Esophagus (tissue), 2 donors: ENCODE data around the gene PCID2. TPM values are rescaled to one million over a fixed set of nuclear protein-coding genes. Genes with fewer than 3 reads are reported as not detected.

Source experiments
- H3K27ac ChIP-seq, 2 donors: one replicate each; pipeline ENCODE4 v1.5.1; 2013; ENCODE audit warnings: low read depth in 2 of 2, mild to moderate bottlenecking in 2 of 2, inconsistent platforms in 1 of 2, low read length in 1 of 2, moderate library complexity in 1 of 2
- H3K27me3 ChIP-seq, 2 donors: one replicate each; pipeline ENCODE4 v1.6.1; 2013; ENCODE audit warnings: low read length in 2 of 2, control low read depth in 1 of 2, mild to moderate bottlenecking in 1 of 2; ENCODE audit not compliant: insufficient read depth in 2 of 2, control insufficient read depth in 1 of 2
- H3K36me3 ChIP-seq, 2 donors: one replicate each; pipeline ENCODE4 v1.6.1; 2013; ENCODE audit warnings: low read length in 1 of 2; ENCODE audit not compliant: control insufficient read depth in 2 of 2, insufficient read depth in 2 of 2
- H3K4me1 ChIP-seq, 2 donors: one replicate each; pipeline ENCODE4 v1.6.1; 2013; ENCODE audit warnings: low read length in 1 of 2; ENCODE audit not compliant: control insufficient read depth in 2 of 2, insufficient read depth in 2 of 2
- H3K4me3 ChIP-seq, 2 donors: one replicate each; pipeline ENCODE4 v1.5.1; 2013; ENCODE audit warnings: low read length in 2 of 2, mild to moderate bottlenecking in 2 of 2, low read depth in 1 of 2, moderate library complexity in 1 of 2
- H3K9me3 ChIP-seq, 2 donors: one replicate each; pipeline ENCODE4 v1.6.1; 2013; ENCODE audit warnings: mild to moderate bottlenecking in 2 of 2, low read depth in 1 of 2, low read length in 1 of 2, moderate library complexity in 1 of 2; ENCODE audit not compliant: control insufficient read depth in 2 of 2, insufficient read depth in 1 of 2
- WGBS, 2 donors: extraction: QIAGEN DNeasy Blood & Tissue Kit; methylation state at CpG; one replicate each; pipeline ENCODE4 v1.1.7; 2013; 5-methylcytosine and 5-hydroxymethylcytosine counted together
- polyA plus RNA-seq, 2 donors: library from polyadenylated mRNA; stranded (reverse); fragments of 200-250 nt; gene quantifications; one replicate each; pipeline ENCODE4 v1.2.3, GENCODE V29; 2013
- donor health status: healthy with polysubstance abuse.
- donor health status: Bipolar disorder and iron deficiency.

The PCID2 gene
- polyA plus RNA-seq, 2 donors: 17.8 to 20.7 TPM

DNA sequence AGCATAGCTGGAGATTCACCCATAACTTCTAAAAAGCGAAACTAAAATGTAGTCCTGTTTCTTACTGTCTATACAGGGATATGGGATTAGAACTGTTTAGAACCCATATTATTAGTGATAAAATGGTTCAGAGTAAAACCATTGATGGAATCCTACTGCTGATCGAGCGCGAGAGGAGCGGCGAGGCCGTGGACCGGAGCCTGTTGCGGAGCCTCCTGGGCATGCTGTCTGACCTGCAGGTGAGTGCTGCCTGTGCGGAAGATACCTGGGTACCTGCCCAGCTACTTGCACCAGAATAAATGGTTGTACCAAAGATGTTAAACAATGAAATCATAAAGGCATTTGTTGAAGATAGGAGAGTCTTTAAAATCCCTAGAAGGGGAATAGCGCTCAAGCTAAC, 24.6 kb upstream of the PCID2 start:
- H3K27me3 ChIP-seq: no peaks in the 10 kb centered on the region
- H3K36me3 ChIP-seq: peaks cover 19 to 33% of the 10 kb centered on the region in 2 donors
- H3K4me3 ChIP-seq: no peak overlapping the region
- 97 to 98% methylated on average over 11 of the region's 11 CpGs for WGBS, 2 donors
- no peaks in the 10 kb centered on the region for H3K4me1 ChIP-seq
- H3K27ac ChIP-seq: no peak overlapping the region
- no peaks in the 10 kb centered on the region for H3K9me3 ChIP-seq

DNA sequence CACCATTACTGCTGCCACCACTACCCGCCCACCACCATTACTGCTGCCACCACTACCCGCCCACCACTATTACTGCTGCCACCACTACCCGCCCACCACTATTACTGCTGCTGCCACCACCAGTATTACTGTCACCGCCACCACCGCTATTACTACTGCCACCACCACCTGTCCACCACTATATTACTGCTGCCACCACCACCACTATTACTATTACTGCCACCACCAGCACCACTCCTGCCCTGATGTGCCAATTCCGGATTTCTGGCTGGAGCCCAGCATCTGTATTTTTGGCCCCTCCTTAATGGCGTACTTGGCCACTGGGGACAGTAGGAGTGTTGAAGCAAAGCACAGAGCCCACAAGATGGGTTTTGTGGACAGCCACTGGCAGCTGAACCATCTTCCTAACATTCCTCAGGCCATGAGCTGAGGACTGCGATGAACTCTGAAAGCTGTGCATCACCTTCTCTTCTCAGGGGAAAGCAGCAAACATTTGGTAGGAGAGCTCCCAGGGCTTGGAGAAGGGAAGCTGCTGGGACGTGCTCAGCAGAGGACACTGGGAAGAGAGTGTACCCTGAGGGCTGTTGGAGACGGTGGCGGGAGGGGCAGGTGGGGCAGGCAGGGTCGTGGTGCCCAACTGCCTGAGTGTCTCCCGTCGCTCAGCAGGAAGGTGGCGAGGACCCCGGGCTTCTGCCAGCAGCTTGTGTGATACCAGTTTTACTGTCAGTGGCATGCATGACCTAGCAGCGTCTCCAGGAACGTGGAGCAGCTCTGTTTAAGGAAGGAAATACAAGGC, 23.9 kb upstream of the PCID2 start:
- Histone ChIP-seq H3K27ac (no peak overlapping the region), H3K4me3 (no peak overlapping the region), H3K27me3 (no peaks in the 10 kb centered on the region), H3K4me1 (no peaks in the 10 kb centered on the region), H3K9me3 (no peaks in the 10 kb centered on the region), H3K36me3 (peaks cover 21 to 36% of the 10 kb centered on the region in 2 donors)
- 84 to 85% methylated on average over 16 to 17 of the region's 18 CpGs for WGBS, 2 donors

DNA sequence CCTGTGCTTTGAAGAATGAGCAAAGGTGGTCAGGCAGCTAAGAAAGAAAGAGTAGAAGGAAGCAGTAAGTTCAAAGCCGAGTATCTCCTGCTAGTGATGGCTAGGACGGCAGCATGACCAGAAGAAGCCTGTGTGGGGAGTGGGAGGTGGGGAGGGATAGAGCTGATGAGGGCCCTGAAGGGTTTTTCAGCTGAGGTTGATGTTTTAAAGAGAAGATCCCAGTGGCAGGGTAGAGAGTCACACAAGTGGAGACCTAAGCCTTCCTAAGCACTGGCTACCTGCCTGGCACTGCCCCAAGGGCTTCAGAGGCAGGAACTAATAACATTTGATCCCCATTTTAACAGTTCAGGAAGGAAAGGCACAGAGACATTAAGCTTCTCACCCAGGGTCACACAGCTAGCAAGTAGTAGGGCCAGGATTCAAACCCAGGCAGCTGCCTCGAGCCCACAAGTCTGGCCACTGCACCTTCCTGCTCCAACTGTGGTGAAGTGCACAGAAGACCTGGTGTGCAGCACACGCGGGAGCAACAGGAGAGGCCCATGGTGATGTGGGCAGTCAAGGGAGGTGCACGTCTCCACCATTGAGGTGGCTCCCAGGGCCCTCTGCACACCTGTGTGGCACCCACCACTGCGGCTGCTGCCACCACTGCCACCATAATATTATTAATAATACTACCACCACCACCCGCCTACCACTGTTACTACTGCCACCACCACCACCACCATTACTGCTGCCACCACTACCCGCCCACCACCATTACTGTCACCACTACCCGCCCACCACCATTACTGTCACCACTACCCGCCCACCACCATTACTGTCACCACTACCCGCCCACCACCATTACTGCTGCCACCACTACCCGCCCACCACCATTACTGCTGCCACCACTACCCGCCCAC, 23.1 kb upstream of the PCID2 start:
- H3K9me3 ChIP-seq: no peaks in the 10 kb centered on the region
- H3K4me3 ChIP-seq: no peak overlapping the region
- H3K27me3 ChIP-seq: no peaks in the 10 kb centered on the region
- WGBS, 2 donors: 85 to 86% methylated on average over 13 of the region's 14 CpGs
- peaks cover 17 to 33% of the 10 kb centered on the region in 2 donors for H3K36me3 ChIP-seq
- H3K4me1 ChIP-seq: no peaks in the 10 kb centered on the region
- H3K27ac ChIP-seq: no peak overlapping the region

DNA sequence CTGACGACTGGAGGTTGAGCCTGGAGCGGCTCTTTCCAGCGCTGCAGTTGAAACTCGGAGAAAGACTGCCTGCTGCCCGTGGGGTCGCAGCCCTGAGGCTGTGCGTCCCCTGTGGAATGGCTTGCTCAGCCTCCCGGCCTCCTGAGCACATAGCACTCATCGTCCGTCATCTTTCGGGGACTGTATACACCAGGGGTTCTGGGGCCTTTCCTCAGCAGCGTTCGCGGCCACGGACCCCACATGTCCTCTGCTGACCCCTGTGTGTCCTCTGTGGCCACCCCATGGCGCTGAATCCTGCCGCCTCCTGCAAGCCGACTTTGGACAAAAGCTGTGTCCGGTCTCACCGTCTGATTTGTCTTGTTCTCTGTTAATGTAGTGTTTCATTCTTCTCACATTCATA, 21.3 kb upstream of the PCID2 start:
- no peaks in the 10 kb centered on the region for H3K9me3 ChIP-seq
- peaks cover 17 to 30% of the 10 kb centered on the region in 2 donors for H3K36me3 ChIP-seq
- WGBS, 2 donors: 89 to 91% methylated on average over 20 of the region's 20 CpGs

DNA sequence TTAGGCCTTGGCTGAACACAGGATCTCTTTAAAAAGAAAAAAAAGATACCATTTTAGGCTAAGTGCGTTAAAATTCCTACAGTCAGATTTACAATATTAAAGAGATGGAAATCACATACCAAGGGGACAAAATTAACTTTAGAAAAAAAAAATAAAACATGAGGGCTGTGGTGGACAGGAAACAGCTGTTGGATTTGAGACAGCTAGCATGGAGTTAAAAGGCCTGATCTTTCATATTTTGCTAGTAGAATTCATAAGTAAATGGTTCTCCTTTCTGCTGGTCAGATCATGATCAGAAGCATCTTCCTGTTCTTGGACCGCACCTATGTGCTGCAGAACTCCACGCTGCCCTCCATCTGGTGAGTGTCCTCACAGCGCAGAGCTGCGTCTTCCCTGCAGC, 20.7 kb upstream of the PCID2 start:
- 88 to 89% methylated on average over 5 of the region's 5 CpGs for WGBS, 2 donors
- peaks cover 17 to 31% of the 10 kb centered on the region in 2 donors for H3K36me3 ChIP-seq
- H3K4me3 ChIP-seq: no peak overlapping the region
- no peaks in the 10 kb centered on the region for H3K9me3 ChIP-seq
- no peak overlapping the region for H3K27ac ChIP-seq
- H3K4me1 ChIP-seq: no peaks in the 10 kb centered on the region
- no peaks in the 10 kb centered on the region for H3K27me3 ChIP-seq

More for the DNA sequence above, 21.3 kb upstream of the PCID2 start:
- no peaks in the 10 kb centered on the region for H3K4me1 ChIP-seq
- H3K4me3 ChIP-seq: no peak overlapping the region
- no peaks in the 10 kb centered on the region for H3K27me3 ChIP-seq
- no peak overlapping the region for H3K27ac ChIP-seq

DNA sequence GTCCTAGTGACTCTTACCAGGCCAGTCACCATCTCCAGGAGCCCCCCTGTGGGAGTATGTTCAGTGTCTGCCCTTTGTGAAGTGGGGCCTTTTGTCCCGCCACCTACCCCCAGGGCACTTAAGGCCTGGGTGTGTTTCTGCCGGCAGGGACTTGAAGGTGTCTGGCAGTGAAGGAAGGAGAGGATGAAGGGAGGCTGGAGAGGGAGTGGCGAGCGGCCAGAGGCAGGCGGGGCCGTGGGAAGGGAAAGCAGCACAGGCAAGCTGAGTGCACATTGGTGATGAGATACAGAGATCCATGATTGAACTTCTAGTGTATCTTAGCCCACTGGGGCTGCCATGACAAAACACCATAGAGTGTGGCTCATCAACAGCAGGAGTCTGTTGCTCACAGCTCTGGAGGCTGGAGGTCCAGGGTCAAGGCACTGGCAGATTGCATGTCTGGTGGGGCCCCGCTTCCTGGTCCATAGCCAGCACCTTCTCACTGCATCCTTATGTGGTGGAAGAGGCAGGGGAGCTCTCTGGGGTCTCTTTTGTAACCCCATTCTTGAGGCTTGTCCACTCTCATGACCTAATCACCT, 18.5 kb upstream of the PCID2 start:
- no peaks in the 10 kb centered on the region for H3K27me3 ChIP-seq
- H3K4me3 ChIP-seq: no peak overlapping the region
- H3K36me3 ChIP-seq: peaks cover 17 to 42% of the 10 kb centered on the region in 2 donors
- no peaks in the 10 kb centered on the region for H3K9me3 ChIP-seq
- 70 to 72% methylated on average over 7 of the region's 7 CpGs for WGBS, 2 donors
- H3K4me1 ChIP-seq: no peaks in the 10 kb centered on the region
- H3K27ac ChIP-seq: no peak overlapping the region

DNA sequence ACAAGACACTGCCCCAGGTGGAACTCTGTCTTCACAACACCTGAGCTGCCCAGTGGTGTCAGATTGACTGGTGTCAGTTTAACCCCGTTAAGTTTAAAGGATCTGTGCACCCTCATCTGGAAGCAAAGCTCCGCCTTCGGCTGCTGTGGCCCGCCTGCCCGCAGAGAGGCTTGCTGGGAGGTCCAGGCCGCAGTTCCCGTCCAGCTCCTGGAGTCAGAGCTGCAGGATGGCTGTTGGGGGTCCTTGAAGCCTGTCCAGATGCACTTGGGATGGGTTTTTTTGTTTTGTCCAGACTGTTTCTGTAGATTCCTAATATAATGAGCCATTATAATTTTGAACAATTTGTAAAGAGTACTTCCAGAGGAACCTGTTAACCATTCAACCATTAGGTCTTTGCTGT, 17.0 kb upstream of the PCID2 start:
- peaks cover 14 to 43% of the 10 kb centered on the region in 2 donors for H3K36me3 ChIP-seq
- H3K9me3 ChIP-seq: no peaks in the 10 kb centered on the region
- no peaks in the 10 kb centered on the region for H3K27me3 ChIP-seq
- no peaks in the 10 kb centered on the region for H3K4me1 ChIP-seq
- no peak overlapping the region for H3K27ac ChIP-seq
- 90 to 94% methylated on average over 7 of the region's 7 CpGs for WGBS, 2 donors
- H3K4me3 ChIP-seq: no peak overlapping the region

DNA sequence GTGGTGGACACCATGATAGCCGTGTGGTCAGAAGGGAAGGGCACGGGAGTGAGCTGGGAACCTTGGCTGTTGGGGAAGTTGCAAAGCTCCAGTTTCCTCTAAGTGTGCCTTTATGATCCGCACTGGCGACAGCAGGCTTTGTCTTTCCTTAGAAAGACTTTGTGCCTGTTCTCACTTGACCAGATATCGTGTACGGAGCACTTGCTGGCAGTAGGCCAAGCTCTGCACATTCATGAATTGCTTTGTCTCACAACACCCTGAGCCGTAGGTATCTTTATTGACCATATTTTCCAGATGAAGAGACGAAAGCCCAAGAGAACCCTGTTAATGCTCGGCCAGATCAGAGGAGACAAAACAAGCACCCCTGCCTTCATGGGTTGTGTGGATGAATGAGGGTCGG, 16.0 kb upstream of the PCID2 start:
- Histone ChIP-seq H3K36me3 (peaks cover 14 to 43% of the 10 kb centered on the region in 2 donors), H3K9me3 (no peaks in the 10 kb centered on the region), H3K4me3 (no peak overlapping the region), H3K27ac (no peak overlapping the region), H3K27me3 (no peaks in the 10 kb centered on the region), H3K4me1 (peaks cover 0 to 2% of the 10 kb centered on the region in 2 donors)
- WGBS, 2 donors: 65 to 74% methylated on average over 10 of the region's 10 CpGs

DNA sequence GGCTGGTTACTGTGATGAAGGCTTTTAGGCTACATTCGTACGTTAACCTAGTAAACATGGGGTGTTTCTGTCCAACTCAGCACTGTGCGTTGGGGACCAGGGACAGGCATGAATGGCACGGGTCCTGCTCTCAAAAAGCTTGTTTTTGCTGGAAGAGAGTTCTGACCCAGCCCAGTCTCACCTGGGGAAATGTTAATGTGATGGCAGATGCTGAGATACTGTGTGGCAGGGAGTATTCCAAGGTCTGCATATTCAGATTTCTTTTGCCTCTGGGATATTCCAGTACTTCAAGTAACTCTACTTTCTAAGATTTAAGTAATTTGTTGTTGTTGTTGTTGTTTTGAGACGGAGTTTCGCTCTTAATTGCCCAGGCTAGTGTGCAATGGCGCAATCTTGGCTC, 14.6 kb upstream of the PCID2 start:
- peaks cover 0 to 5% of the 10 kb centered on the region in 2 donors for H3K4me1 ChIP-seq
- H3K27me3 ChIP-seq: no peaks in the 10 kb centered on the region
- no peak overlapping the region for H3K4me3 ChIP-seq
- peaks cover 12 to 41% of the 10 kb centered on the region in 2 donors for H3K36me3 ChIP-seq
- H3K27ac ChIP-seq: no peak overlapping the region
- 94 to 96% methylated on average over 7 of the region's 7 CpGs for WGBS, 2 donors
- H3K9me3 ChIP-seq: no peaks in the 10 kb centered on the region
